22Rv1 (cell line): ENCODE results near the gene LHX3.

Experiments used
- ZFX ChIP-seq: fragments of 450-650 bp; IDR thresholded peaks from 2 replicates; pipeline ENCODE4 v1.6.1; 2017; ENCODE audit warnings: antibody characterized with exemption, borderline replicate concordance
- TF ChIP-seq, protein P1 (sequence below): fragments of 450-650 bp; IDR thresholded peaks from 2 replicates; pipeline ENCODE4 v1.5.1; 2017; ENCODE audit warnings: mild to moderate bottlenecking

GRCh38 chr9:136181784-136182419, 23.0 kb downstream of the LHX3 start:
- TF ChIP-seq, protein P1, sequence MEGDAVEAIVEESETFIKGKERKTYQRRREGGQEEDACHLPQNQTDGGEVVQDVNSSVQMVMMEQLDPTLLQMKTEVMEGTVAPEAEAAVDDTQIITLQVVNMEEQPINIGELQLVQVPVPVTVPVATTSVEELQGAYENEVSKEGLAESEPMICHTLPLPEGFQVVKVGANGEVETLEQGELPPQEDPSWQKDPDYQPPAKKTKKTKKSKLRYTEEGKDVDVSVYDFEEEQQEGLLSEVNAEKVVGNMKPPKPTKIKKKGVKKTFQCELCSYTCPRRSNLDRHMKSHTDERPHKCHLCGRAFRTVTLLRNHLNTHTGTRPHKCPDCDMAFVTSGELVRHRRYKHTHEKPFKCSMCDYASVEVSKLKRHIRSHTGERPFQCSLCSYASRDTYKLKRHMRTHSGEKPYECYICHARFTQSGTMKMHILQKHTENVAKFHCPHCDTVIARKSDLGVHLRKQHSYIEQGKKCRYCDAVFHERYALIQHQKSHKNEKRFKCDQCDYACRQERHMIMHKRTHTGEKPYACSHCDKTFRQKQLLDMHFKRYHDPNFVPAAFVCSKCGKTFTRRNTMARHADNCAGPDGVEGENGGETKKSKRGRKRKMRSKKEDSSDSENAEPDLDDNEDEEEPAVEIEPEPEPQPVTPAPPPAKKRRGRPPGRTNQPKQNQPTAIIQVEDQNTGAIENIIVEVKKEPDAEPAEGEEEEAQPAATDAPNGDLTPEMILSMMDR: no peak
- TF ChIP-seq ZFX: no peak
